Stimulated activated memory B cell treated with anti-CD40 and anti-IgM and Interleukin-4, amounts not matched to agents 10 μg/mL and 1 μg/mL and 100 μg/mL, for 72 hours (primary cell): ENCODE measurements around the gene GRAMD2B.
A peak's percentile ranks its signal among the peaks of the same experiment; 100 is the strongest.

Experiments
- ATAC-seq: fragments of 150-1000 bp; cut with Tn5 transposase; 2 replicates; pipeline ENCODE4 v1.10.0; 2021
- H3K27ac Mint-ChIP-seq: one replicate; pipeline ENCODE4 v1.8.0; 2022; ENCODE audit warnings: mild to moderate bottlenecking, mixed read lengths
- H3K27me3 Mint-ChIP-seq: one replicate; pipeline ENCODE4 v1.8.0; 2022; ENCODE audit warnings: mixed read lengths
- H3K36me3 Mint-ChIP-seq: one replicate; pipeline ENCODE4 v1.8.0; 2022; ENCODE audit warnings: mixed read lengths
- H3K4me1 Mint-ChIP-seq: one replicate; pipeline ENCODE4 v1.8.0; 2022; ENCODE audit warnings: mixed read lengths
- H3K4me3 Mint-ChIP-seq: one replicate; pipeline ENCODE4 v1.8.0; 2022; ENCODE audit warnings: mild to moderate bottlenecking, moderate library complexity, mixed read lengths
- H3K9me3 Mint-ChIP-seq: one replicate; pipeline ENCODE4 v1.8.0; 2022; ENCODE audit warnings: mixed read lengths

The GRAMD2B gene

DNA sequence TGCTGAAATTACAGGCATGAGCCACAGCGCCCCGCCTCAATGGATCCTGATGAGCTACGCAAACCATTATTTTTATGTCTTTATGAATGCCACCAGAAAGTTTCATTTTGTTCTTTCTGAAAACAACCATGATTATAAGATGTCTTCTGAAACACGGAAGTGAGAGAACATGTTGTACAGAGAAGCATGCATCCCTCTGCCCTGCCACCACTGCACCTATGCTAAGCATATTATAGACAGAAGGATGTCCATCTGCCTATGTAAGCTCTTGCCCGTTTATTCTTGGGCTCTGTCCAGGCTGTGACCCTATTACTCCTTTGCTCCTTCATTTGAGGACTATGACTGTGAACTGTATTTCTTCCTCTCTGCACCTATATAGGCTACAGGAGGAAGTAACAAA lies 74.3 kb downstream of the GRAMD2B start:
- Mint-ChIP-seq H3K27ac (no peak overlapping the region), H3K36me3 (no peaks in the 10 kb centered on the region), H3K9me3 (no peaks in the 10 kb centered on the region), H3K4me1 (no peaks in the 10 kb centered on the region), H3K4me3 (no peak overlapping the region), H3K27me3 (no peaks in the 10 kb centered on the region)
- ATAC-seq = peak; percentile 39

DNA sequence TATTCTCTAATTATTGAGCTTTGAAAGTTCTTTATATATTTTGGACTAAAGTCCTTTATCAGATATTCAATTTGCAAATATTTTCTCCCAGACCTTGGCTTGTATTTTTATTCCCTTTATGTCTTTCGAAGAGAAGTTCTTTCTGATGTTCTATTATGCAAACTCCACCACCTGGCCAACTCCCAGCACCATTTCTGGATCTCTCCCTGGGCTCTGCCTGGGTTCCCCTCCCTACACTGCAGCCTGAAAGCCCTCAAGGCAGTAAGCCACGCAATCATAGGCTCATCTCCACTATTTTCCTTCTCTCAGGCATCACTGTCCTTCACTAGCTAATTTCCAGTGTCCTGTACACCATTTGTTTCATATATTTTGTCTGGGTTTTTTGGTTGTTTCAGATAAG lies 76.1 kb downstream of the GRAMD2B start:
- Mint-ChIP-seq H3K27me3 (no peaks in the 10 kb centered on the region), H3K4me3 (no peak overlapping the region), H3K9me3 (no peaks in the 10 kb centered on the region), H3K4me1 (no peaks in the 10 kb centered on the region), H3K27ac (peak overlapping the region; percentile 5), H3K36me3 (no peaks in the 10 kb centered on the region)
- ATAC-seq = no peak

DNA sequence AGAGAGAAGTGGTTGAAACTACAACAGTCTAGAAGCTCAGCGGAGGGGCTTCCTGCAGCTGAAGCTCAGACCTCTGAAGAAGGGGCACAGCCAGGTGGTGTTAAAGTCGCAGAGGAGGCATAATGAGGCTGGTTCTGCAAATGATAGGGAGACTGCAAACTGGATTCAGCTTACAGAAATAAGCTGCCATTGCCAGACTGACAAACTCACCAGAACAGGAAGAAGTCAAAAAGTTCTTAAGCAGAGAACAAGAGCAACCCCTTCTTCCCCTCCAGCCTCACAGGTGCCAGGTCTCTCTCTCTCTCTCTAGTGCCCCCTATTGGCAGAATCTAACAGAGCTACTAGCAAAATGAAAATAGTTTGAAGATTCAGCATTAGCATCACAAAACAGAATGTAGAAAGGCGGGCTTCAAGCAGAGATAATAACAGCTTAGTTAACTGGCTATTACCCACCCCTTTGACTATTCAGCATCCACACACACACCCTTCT lies 76.7 kb downstream of the GRAMD2B start:
- no peak overlapping the region for H3K4me3 Mint-ChIP-seq
- H3K4me1 Mint-ChIP-seq = no peaks in the 10 kb centered on the region
- no peaks in the 10 kb centered on the region for H3K9me3 Mint-ChIP-seq
- H3K27me3 Mint-ChIP-seq = no peaks in the 10 kb centered on the region
- no peaks in the 10 kb centered on the region for H3K36me3 Mint-ChIP-seq
- ATAC-seq = no peak
- peak overlapping the region; percentile 5 for H3K27ac Mint-ChIP-seq

DNA sequence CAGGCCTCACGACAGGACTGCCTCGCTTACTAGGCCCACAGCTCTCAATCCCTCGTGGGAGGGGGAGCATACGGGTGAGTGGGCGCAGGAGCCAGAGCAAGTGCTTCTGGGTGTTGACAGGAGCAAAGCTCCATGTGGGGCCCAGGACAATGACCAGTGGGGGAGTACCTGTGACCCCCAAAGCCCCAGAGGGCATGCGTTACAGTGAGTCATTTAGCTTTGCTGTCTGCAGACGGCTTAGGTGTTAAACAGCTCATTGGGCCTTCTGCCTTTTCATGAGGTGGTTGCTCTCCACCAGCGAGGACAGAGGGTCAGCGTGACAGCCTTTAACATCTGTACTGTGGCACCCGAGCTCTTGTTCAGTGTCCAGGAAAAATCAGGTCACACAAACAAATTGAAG lies 78.2 kb downstream of the GRAMD2B start:
- H3K27ac Mint-ChIP-seq = no peak overlapping the region

DNA sequence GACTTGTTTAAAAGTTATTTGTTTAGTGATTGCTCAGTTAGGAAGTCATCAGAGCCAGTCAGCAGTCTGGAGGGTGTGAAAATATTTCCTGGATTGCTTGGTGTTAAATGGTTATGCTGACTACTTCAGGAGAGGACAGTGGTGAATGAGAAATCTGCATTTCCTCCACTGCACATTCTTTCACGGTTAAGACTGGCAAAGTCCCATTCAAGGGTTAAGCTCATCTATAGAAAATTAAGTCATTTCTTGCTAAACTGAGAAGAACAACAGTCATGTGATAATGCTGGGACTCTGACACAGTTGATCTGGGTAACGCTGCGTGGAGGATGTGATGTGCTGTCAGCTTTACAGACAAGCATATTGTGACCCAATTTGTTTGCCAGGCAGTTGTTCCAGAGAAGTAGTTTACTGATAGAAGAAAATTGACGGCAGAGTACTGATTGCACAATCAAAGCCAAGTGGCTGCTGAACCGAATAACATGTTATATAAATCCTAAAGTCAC lies 80.4 kb downstream of the GRAMD2B start:
- Mint-ChIP-seq H3K9me3 (no peaks in the 10 kb centered on the region), H3K27me3 (no peaks in the 10 kb centered on the region), H3K27ac (no peak overlapping the region), H3K4me3 (no peak overlapping the region), H3K4me1 (peaks cover 1% of the 10 kb centered on the region), H3K36me3 (no peaks in the 10 kb centered on the region)
- no peak for ATAC-seq

More for the DNA sequence above, 78.2 kb downstream of the GRAMD2B start:
- Mint-ChIP-seq H3K36me3 (no peaks in the 10 kb centered on the region), H3K4me1 (no peaks in the 10 kb centered on the region), H3K27me3 (no peaks in the 10 kb centered on the region), H3K9me3 (no peaks in the 10 kb centered on the region), H3K4me3 (no peak overlapping the region)
- no peak for ATAC-seq

DNA sequence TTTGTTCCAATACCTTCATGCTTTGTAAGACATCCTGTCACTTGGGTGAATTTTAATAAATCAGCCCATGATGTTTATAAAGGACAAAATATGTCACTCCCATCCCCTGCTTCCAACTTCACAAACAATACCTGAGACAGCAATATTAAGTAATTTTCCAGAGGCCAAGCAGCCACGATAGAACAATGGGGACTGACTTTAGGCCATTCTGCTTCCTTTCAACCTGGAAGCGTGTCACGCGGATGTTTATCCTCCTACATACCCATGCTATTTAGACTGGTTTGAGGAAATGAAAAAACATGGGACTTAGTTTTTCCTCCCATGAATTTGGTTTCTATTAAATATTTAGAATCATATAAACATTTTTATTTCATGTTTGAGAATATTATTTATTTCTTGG lies 82.9 kb downstream of the GRAMD2B start:
- ATAC-seq = no peak
- Mint-ChIP-seq H3K27ac (no peak overlapping the region), H3K36me3 (no peaks in the 10 kb centered on the region), H3K4me3 (no peak overlapping the region), H3K9me3 (no peaks in the 10 kb centered on the region), H3K4me1 (peaks cover 7% of the 10 kb centered on the region), H3K27me3 (no peaks in the 10 kb centered on the region)

DNA sequence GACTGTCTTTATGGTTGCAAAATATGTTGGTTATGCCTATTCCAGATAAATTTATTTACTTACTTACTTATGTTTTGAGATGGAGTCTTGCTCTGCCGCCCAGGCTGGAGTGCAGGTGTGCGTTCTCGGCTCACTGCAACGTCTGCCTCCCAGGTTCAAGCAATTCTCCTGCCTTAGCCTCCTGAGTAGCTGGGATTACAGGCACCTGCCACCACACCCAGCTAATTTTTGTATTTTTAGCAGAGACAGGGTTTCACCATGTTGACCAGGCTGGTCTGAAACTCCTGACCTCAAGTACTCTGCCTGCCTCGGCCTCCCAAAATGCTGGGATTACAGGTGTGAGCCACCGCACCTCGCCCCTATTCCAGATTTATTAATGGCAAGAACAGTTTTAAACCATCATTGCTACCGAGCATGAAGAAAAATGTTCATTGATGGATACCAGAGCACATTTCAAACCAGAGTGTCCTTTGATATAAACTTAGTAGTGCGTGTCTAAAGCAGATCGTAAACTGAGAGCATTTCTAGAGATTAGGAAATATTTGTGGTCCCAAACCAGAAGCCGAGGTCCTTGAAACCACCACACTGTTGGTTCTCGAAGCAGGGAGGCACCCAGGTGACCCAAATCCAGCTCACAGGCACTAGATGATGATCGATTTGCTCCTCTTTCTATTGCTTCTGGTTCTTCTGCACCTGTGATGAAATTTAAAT lies 85.2 kb downstream of the GRAMD2B start:
- Mint-ChIP-seq H3K36me3 (no peaks in the 10 kb centered on the region), H3K9me3 (no peaks in the 10 kb centered on the region), H3K27ac (no peak overlapping the region), H3K4me3 (no peak overlapping the region), H3K4me1 (peaks cover 7% of the 10 kb centered on the region), H3K27me3 (no peaks in the 10 kb centered on the region)
- no peak for ATAC-seq

DNA sequence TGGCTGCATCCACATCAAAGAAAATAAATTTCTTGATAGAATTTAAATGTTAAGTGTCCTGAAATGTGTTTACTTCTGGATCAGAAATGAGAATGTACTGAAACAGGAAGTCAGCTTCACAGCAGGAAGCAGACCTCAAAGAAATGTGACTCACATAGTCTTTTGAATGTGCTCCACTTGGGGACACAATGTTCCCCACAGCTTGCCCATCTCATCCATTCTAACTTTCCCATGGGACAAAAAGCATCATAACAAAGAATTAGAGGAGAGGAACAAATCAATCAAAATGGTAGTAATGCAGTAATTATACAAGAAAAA lies 85.7 kb downstream of the GRAMD2B start:
- peaks cover 7% of the 10 kb centered on the region for H3K4me1 Mint-ChIP-seq
- H3K9me3 Mint-ChIP-seq = no peaks in the 10 kb centered on the region
- no peak overlapping the region for H3K4me3 Mint-ChIP-seq
- no peaks in the 10 kb centered on the region for H3K27me3 Mint-ChIP-seq
- ATAC-seq = no peak
- H3K36me3 Mint-ChIP-seq = no peaks in the 10 kb centered on the region
- no peak overlapping the region for H3K27ac Mint-ChIP-seq

DNA sequence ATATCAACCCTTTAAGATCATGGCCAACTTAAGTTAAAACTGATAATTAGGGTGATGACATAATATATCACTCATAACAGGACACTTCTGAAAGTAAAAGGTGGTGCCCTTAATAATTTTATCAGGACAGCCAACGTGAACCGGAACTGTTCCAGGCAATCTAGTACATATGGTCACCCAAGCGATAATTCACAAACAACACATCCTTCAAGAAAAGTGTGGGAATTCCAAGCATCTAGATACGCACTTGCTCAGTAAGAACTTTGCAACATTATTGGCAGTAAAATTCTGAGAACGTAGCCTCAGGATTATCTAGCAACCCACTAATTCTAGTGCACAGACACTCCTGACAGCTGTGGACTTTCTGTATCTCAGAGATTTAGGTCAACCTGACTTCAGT lies 86.1 kb downstream of the GRAMD2B start:
- H3K4me3 Mint-ChIP-seq = no peak overlapping the region
- no peak overlapping the region for H3K27ac Mint-ChIP-seq
- no peaks in the 10 kb centered on the region for H3K9me3 Mint-ChIP-seq
- H3K27me3 Mint-ChIP-seq = no peaks in the 10 kb centered on the region
- no peaks in the 10 kb centered on the region for H3K36me3 Mint-ChIP-seq
- peaks cover 7% of the 10 kb centered on the region for H3K4me1 Mint-ChIP-seq
- ATAC-seq = no peak

DNA sequence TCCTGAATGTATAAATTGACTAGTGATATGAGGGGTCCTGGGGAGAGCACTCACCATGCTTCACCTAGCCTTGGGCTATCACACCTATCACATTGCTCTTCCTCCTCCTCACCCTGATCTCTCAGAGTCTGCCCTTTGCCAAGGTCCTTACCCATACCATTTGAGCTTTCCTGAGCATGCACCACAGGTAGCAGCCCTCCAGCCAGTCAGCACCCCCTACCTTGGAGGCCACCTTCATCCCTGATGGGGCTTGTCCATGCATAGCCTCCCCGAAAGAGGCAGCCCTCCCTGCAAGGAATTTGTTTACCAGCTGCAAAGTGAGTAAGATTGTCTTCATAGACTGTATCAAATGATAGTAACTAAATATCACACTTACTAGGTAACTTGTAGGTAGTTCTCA lies 88.8 kb downstream of the GRAMD2B start:
- H3K9me3 Mint-ChIP-seq = no peaks in the 10 kb centered on the region
- H3K27me3 Mint-ChIP-seq = no peaks in the 10 kb centered on the region
- H3K36me3 Mint-ChIP-seq = no peaks in the 10 kb centered on the region
- peaks cover 7% of the 10 kb centered on the region for H3K4me1 Mint-ChIP-seq
- H3K27ac Mint-ChIP-seq = no peak overlapping the region
- H3K4me3 Mint-ChIP-seq = no peak overlapping the region
- ATAC-seq = no peak

DNA sequence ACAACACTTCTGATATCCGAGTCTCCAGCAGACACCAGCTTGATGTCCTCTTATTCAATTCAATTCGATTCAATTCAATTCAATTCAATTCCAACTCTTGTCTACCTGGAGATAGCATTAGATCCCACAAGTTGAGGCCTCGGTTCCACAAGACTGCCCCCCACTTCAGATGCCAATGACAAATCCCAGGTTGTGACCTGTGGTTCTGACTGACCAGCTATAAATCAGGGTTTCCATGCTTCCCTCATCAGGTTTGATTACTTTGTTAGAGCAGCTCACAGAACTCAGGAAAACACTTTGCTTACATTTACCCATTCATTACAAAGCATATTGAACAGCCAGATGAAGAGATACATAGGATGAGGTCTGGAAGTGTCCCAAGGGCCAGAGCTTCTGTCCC lies 89.2 kb downstream of the GRAMD2B start:
- ATAC-seq = no peak
- no peak overlapping the region for H3K27ac Mint-ChIP-seq
- no peak overlapping the region for H3K4me3 Mint-ChIP-seq
- H3K4me1 Mint-ChIP-seq = peaks cover 7% of the 10 kb centered on the region
- H3K27me3 Mint-ChIP-seq = no peaks in the 10 kb centered on the region
- no peaks in the 10 kb centered on the region for H3K9me3 Mint-ChIP-seq
- H3K36me3 Mint-ChIP-seq = no peaks in the 10 kb centered on the region

DNA sequence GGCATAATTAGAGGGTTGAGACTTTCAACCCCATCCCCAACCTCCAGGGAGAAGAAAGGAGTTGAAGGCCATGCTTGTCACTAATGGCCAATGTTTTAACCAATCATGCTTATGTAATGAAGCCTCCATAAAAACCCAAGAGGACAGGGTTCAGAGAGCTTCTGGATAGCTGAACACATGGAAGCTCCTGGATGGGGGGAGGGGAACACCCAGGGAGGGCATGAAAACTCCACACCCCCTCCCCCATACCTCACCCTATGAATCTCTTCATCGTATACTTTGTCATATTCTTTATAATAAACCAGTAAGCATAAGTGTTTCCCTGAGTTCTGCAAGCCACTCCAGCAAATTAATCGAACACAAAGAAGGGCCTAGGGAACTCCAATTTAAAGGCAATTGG lies 90.1 kb downstream of the GRAMD2B start:
- no peaks in the 10 kb centered on the region for H3K9me3 Mint-ChIP-seq
- no peak overlapping the region for H3K4me3 Mint-ChIP-seq
- ATAC-seq = no peak
- H3K27ac Mint-ChIP-seq = no peak overlapping the region
- no peaks in the 10 kb centered on the region for H3K27me3 Mint-ChIP-seq
- no peaks in the 10 kb centered on the region for H3K36me3 Mint-ChIP-seq
- H3K4me1 Mint-ChIP-seq = peaks cover 7% of the 10 kb centered on the region

DNA sequence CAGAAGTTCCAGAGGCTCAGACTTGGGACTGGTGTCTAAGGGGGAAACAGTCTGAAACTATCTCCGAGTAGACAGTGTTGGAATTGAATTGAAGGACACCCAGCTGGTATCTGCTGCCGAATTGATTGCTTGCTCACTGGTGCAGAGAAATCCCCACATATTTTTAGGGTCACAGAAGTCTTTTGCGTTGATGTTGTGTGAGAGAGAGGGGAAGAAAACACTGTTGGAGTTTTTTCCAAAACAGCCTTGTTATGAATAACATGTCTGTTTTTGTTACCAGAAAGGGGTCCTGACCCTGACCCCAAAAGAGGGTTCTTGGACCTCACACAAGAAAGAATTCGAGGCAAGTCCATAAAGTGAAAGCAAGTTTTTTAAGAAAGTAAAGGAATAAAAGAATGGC lies 90.5 kb downstream of the GRAMD2B start:
- Mint-ChIP-seq H3K9me3 (no peaks in the 10 kb centered on the region), H3K27ac (no peak overlapping the region), H3K36me3 (no peaks in the 10 kb centered on the region), H3K4me1 (peaks cover 6% of the 10 kb centered on the region), H3K4me3 (no peak overlapping the region), H3K27me3 (no peaks in the 10 kb centered on the region)
- no peak for ATAC-seq

DNA sequence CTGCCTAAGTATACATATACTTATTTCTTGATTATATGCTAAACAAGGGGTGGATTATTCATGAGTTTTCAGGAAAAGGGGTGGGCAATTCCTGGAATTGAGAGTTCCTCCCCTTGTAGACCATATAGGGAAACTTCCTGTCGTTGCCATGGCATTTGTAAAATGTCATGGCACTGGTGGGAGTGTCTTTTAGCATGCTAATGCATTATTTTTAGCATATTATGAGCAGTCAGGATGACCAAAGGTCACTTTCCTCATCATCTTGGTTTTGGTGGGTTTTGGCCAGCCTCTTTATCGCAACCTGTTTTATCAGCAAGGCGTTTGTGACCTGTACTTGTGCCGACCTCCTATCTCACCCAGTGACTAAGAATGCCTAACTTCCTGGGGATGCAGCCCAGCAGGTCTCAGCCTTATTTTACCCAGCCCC lies 90.9 kb downstream of the GRAMD2B start:
- Mint-ChIP-seq H3K4me1 (peaks cover 1% of the 10 kb centered on the region), H3K27me3 (no peaks in the 10 kb centered on the region), H3K4me3 (no peak overlapping the region), H3K9me3 (no peaks in the 10 kb centered on the region), H3K36me3 (no peaks in the 10 kb centered on the region), H3K27ac (no peak overlapping the region)
- ATAC-seq = no peak

DNA sequence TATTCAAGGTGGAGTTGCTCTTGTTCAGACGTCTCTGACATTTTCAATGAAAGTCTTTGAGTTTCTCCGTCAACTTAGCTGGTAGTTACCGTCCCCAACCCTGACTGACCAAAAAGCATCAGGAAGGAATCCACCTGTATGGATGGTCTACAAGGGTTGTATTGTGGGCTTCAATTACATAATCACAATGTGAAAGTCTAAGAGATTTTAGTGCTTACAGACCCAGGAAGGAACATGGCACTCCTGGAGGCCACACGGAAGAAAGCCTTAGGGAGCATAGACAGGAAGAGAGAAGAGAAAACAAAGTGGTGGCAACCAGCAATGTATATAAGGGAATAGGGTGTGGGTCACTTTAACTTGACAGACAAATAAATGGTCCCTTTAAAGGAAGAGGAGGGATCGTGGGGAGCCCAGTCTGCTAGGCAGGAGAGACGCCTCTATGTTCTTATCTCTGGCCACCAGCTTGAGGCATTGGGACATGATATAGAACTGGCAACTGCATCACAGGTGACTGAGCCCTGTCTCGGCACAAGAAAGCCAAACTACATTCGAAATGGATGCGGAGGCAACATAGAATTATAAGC lies 91.4 kb downstream of the GRAMD2B start:
- Mint-ChIP-seq H3K27ac (no peak overlapping the region), H3K4me3 (no peak overlapping the region), H3K27me3 (peaks cover 3% of the 10 kb centered on the region), H3K4me1 (no peaks in the 10 kb centered on the region), H3K36me3 (no peaks in the 10 kb centered on the region), H3K9me3 (no peaks in the 10 kb centered on the region)
- ATAC-seq = no peak

DNA sequence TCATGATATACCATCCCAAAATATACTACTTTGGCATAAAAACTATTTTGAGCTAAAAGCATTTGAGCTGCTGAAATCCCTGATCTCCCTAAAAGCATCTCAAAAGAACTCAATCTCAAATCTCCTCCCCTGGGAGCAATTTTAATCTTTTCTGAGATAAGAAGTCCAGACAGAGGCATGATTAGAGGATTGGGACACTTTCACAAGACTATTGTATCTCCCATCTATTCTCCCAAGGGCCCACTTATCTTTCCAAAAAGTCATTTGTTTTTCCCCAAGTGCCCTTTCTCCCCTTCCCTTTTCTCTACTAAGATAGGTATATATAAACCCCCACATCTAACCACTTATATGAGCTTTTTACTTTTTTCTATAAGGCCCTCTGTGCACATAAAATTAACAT lies 92.1 kb downstream of the GRAMD2B start:
- no peak for ATAC-seq
- Mint-ChIP-seq H3K27ac (no peak overlapping the region), H3K4me3 (no peak overlapping the region), H3K27me3 (peaks cover 10% of the 10 kb centered on the region), H3K9me3 (no peaks in the 10 kb centered on the region), H3K36me3 (no peaks in the 10 kb centered on the region), H3K4me1 (no peaks in the 10 kb centered on the region)
